Iris pigment epithelial cell (primary cell): Measurements from ENCODE around the gene TCF7L1.

ENCODE experiments used
- DNase-seq: peaks from one replicate; pipeline ENCODE4 v3.0.0-alpha.2; 2011; ENCODE audit warnings: low read depth

The TCF7L1 gene

GRCh38 chr2:85356186-85356585, 223.0 kb downstream of the TCF7L1 start:
- no peak for DNase-seq

DNA sequence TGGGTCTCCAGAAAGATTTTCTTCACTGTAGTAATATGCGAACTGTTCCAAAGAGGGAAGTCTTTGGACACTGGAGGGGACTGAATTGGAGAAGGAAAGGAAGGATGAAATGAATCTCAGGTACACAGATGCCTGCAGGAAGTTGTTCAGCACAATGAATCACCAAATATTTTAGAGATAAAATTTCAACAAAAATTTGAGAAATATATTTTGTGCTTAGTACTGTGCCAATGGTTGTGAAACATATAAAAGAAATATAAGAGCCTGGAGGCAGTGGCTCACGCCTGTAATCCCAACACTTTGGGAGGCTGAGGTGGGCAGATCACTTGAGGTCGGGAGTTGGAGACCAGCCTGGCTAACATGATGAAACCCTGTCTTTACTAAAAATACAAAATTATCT, 224.5 kb downstream of the TCF7L1 start:
- no peak for DNase-seq
